Sigmoid colon (tissue), 7 donors: Measurements from ENCODE around the gene ACOT6. TPM values are rescaled to one million over a fixed set of nuclear protein-coding genes. Genes with fewer than 3 reads are reported as not detected.
A peak's percentile ranks its signal among the peaks of the same experiment; 100 is the strongest.

Source experiments
- DNase-seq: peaks from one replicate; pipeline ENCODE4 v3.0.0-alpha.2; 2019
- H3K27ac ChIP-seq, 4 donors: fragments of 200-600 bp; sonication (generic); one replicate each; pipeline ENCODE4 v1.5.1; 2016 to 2019; ENCODE audit warnings: mild to moderate bottlenecking in 1 of 4
- H3K27me3 ChIP-seq, 3 donors: fragments of 200-600 bp; sonication (generic); one replicate each; pipeline ENCODE4 v1.5.1; 2019; ENCODE audit warnings: mild to moderate bottlenecking in 1 of 3
- H3K36me3 ChIP-seq, 4 donors: fragments of 200-600 bp; sonication (generic); one replicate each; pipeline ENCODE4 v1.5.1; 2016 to 2019
- H3K4me1 ChIP-seq, 4 donors: fragments of 200-600 bp; sonication (generic); one replicate each; pipeline ENCODE4 v1.5.1; 2017 to 2019
- H3K4me3 ChIP-seq, 4 donors: fragments of 200-600 bp; sonication (generic); one replicate each; pipeline ENCODE4 v1.5.1; 2017 to 2019; ENCODE audit warnings: mild to moderate bottlenecking in 2 of 4, moderate library complexity in 1 of 4
- H3K9me3 ChIP-seq, 4 donors: fragments of 200-600 bp in 3 of 4; sonication (generic) in 3 of 4; one replicate each; pipeline versions ENCODE4 v1.5.1 to v1.6.1; 2013 to 2019
- CTCF ChIP-seq, 4 experiments: fragments of 450-650 bp in 3 of 4; fragments of 200-600 bp in 1 of 4; IDR thresholded peaks; one replicate each; pipeline ENCODE4 v1.5.1; 2016 to 2019; ENCODE audit warnings: antibody characterized with exemption in 4 of 4, mild to moderate bottlenecking in 3 of 4, moderate library complexity in 2 of 4
- EP300 ChIP-seq, 4 donors: sonication (generic); formaldehyde crosslinking; IDR thresholded peaks; one replicate each; pipeline ENCODE4 v1.6.1; 2017; ENCODE audit warnings: antibody characterized with exemption in 4 of 4
- POLR2A ChIP-seq, 2 donors: fragments of 450-650 bp; IDR thresholded peaks; one replicate each; pipeline ENCODE4 v1.6.1; 2016; ENCODE audit warnings: antibody characterized with exemption in 2 of 2, mild to moderate bottlenecking in 2 of 2, moderate library complexity in 2 of 2
- POLR2AphosphoS5 ChIP-seq, 4 donors: sonication (generic); formaldehyde crosslinking; IDR thresholded peaks; one replicate each; pipeline ENCODE4 v1.6.1; 2017; ENCODE audit warnings: antibody characterized with exemption in 4 of 4
- WGBS, 2 donors: extraction: QIAGEN DNeasy Blood & Tissue Kit; methylation state at CpG; one replicate each; pipeline ENCODE4 v1.1.7; 2013; 5-methylcytosine and 5-hydroxymethylcytosine counted together
- intact Hi-C: fragments of 100-400 bp; cut with DNase I; formaldehyde crosslinking; loops from one replicate; pipeline ENCODE4 v1.15.1; 2023
- polyA plus RNA-seq, 3 donors: library from polyadenylated mRNA; stranded (reverse); fragments of 200-250 nt; gene quantifications; one replicate each; pipeline ENCODE4 v1.2.3, GENCODE V29; 2013
- total RNA-seq, 4 donors: library from RNA; depleted of rRNA; stranded (reverse); fragments of >200 nt; gene quantifications; one replicate each; pipeline ENCODE4 v1.1.0, GENCODE V29; 2016
- donor health status: healthy with polysubstance abuse.
- donor health status: Bipolar disorder and iron deficiency.
- donor health status: healthy.

The ACOT6 gene
- total and polyA plus RNA-seq, 7 donors = not detected

DNA sequence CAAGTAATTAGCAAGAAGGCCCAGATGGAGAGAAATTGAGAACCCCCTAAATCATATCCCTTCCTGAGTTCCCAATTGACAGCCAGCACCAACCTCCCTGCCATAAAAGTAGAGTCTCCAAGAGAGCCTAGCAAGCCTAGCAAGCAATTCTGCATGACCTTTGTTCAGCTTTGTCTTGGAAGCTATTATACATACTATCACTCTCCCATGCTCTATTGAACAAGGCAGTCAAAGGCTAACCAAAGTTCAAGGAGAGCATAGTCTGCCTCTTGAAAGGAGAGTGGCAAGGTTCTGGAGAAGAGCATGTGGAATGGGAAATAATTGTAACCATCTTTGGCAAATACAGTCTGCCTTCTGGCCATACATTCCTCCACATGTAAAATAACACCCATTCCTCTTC, 12.8 kb upstream of the ACOT6 start:
- Histone ChIP-seq H3K27ac (no peak overlapping the region), H3K4me3 (no peak overlapping the region), H3K36me3 (no peaks in the 10 kb centered on the region), H3K27me3 (no peaks in the 10 kb centered on the region), H3K4me1 (no peaks in the 10 kb centered on the region), H3K9me3 (no peaks in the 10 kb centered on the region)
- peak; percentile 8 for DNase-seq
- intact Hi-C loops = no loop called here
- no peak for TF ChIP-seq POLR2AphosphoS5 (IDR thresholded peaks at IDR 0.05)
- no peak for TF ChIP-seq EP300 (IDR thresholded peaks at IDR 0.05)
- TF ChIP-seq POLR2A (IDR thresholded peaks at IDR 0.05) = no peak
- no peak for TF ChIP-seq CTCF (IDR thresholded peaks at IDR 0.05)

DNA sequence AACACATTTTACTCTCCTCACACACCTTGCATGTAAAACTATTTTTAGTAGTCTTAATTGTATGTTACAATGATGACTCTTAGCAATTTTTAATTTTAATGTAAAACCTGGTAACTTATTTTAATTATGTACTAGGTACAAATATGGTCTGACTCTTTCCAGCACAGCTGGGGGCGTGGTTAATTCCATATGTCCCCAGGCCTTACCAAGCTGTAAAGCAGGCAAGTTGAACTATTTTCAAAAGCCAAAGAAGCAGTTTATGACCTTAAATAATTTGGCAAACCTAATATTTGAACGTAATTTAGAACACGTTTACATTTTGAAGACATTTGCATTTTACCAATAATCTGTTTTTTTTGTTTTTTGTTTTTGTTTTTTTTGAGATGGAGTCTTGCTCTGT, 9.3 kb upstream of the ACOT6 start:
- Histone ChIP-seq H3K27me3 (no peaks in the 10 kb centered on the region), H3K9me3 (no peaks in the 10 kb centered on the region), H3K36me3 (no peaks in the 10 kb centered on the region), H3K4me3 (no peak overlapping the region), H3K4me1 (no peaks in the 10 kb centered on the region), H3K27ac (no peak overlapping the region)
- WGBS, 2 donors = 85 to 87% methylated on average over 3 of the region's 3 CpGs
- intact Hi-C loops = no loop called here
- no peak for DNase-seq
- TF ChIP-seq POLR2A (IDR thresholded peaks at IDR 0.05) (no peak), EP300 (IDR thresholded peaks at IDR 0.05) (no peak), CTCF (IDR thresholded peaks at IDR 0.05) (no peak), POLR2AphosphoS5 (IDR thresholded peaks at IDR 0.05) (no peak)

DNA sequence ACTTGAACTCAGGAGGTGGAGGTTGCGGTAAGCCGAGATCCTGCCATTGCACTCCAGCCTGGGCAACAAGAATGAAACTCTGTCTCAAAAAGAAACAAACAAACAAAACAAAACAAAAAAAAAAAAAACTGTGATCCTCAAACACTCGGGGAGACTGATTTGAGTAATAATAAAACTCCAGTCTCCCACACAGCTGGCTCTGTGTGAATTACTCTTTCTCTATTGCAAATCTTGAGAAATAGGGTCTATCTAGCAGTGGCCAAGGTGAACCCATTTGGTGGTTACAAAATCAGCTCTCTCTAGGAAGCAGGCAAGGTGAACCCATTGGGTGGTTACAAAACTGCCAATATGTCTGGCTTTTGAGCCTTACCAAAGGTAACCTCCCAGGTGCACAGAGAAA, 6.0 kb upstream of the ACOT6 start:
- TF ChIP-seq CTCF (IDR thresholded peaks at IDR 0.05) (no peak), POLR2A (IDR thresholded peaks at IDR 0.05) (no peak), EP300 (IDR thresholded peaks at IDR 0.05) (no peak), POLR2AphosphoS5 (IDR thresholded peaks at IDR 0.05) (no peak)
- H3K36me3 ChIP-seq = no peaks in the 10 kb centered on the region
- intact Hi-C loops = no loop called here
- no peaks in the 10 kb centered on the region for H3K27me3 ChIP-seq
- H3K9me3 ChIP-seq = no peaks in the 10 kb centered on the region
- no peak for DNase-seq
- H3K27ac ChIP-seq = no peak overlapping the region
- WGBS, 2 donors = 88 to 91% methylated on average over 3 of the region's 3 CpGs
- H3K4me3 ChIP-seq = no peak overlapping the region
- no peaks in the 10 kb centered on the region for H3K4me1 ChIP-seq

GRCh38 chr14:73607241-73607640, 5.1 kb upstream of the ACOT6 start:
- WGBS, 2 donors = 95 to 98% methylated on average over 1 of the region's 1 CpG

More at GRCh38 chr14:73607241-73607640, 5.1 kb upstream of the ACOT6 start:
- no peak for DNase-seq
- H3K36me3 ChIP-seq = no peaks in the 10 kb centered on the region
- TF ChIP-seq CTCF (IDR thresholded peaks at IDR 0.05) (no peak), POLR2A (IDR thresholded peaks at IDR 0.05) (no peak), EP300 (IDR thresholded peaks at IDR 0.05) (no peak), POLR2AphosphoS5 (IDR thresholded peaks at IDR 0.05) (no peak)
- H3K9me3 ChIP-seq = no peaks in the 10 kb centered on the region
- intact Hi-C loops = no loop called here
- no peak overlapping the region for H3K4me3 ChIP-seq
- no peaks in the 10 kb centered on the region for H3K27me3 ChIP-seq
- peaks cover 0 to 5% (median 0%) of the 10 kb centered on the region in 4 donors for H3K4me1 ChIP-seq
- no peak overlapping the region for H3K27ac ChIP-seq
